ENCODE data around the gene OR10H4.

GRCh38 chr19:15964231-15964630 is 15.4 kb downstream of the OR10H4 start:
- no peak for TF ChIP-seq CTCF (IDR thresholded peaks at IDR 0.05)
- no peak for TF ChIP-seq POLR2A (IDR thresholded peaks at IDR 0.05)
